Suprapubic skin (tissue), 4 donors: ENCODE measurements around the gene SNRNP70.

Experiments
- POLR2A ChIP-seq, 2 donors: fragments of 450-650 bp; IDR thresholded peaks; one replicate each; pipeline ENCODE4 v1.6.1; 2017; ENCODE audit warnings: antibody characterized with exemption in 2 of 2, mild to moderate bottlenecking in 2 of 2, moderate library complexity in 2 of 2
- POLR2AphosphoS5 ChIP-seq, 3 donors: sonication (generic); formaldehyde crosslinking; IDR thresholded peaks; one replicate each; pipeline ENCODE4 v1.6.1; 2017; ENCODE audit warnings: antibody characterized with exemption in 3 of 3
- TF ChIP-seq, protein P1 (sequence below), 2 donors: fragments of 200-600 bp in 1 of 2; fragments of 450-650 bp in 1 of 2; sonication (generic) in 1 of 2; IDR thresholded peaks; one replicate each; pipeline ENCODE4 v1.5.1; 2016 to 2019; ENCODE audit warnings: antibody characterized with exemption in 2 of 2, mild to moderate bottlenecking in 1 of 2, moderate library complexity in 1 of 2

DNA sequence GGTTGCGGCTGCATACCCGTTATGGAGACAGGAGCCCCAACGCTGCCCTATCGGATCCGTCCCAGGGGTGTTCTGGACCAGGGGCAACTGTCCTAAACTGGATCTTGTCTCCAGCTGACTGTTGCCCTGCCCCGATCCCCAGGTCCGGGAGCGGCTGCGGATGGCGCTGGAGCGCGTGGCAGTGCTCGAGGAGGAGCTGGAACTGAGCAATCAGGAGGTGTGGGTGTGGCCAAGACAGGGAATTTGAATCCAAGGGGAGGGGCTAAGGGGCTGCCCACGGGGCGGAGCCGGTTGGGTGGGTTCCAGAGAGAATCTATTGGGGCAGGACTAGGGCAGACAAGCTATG is 44.0 kb downstream of the SNRNP70 start:
- TF ChIP-seq, protein P1, sequence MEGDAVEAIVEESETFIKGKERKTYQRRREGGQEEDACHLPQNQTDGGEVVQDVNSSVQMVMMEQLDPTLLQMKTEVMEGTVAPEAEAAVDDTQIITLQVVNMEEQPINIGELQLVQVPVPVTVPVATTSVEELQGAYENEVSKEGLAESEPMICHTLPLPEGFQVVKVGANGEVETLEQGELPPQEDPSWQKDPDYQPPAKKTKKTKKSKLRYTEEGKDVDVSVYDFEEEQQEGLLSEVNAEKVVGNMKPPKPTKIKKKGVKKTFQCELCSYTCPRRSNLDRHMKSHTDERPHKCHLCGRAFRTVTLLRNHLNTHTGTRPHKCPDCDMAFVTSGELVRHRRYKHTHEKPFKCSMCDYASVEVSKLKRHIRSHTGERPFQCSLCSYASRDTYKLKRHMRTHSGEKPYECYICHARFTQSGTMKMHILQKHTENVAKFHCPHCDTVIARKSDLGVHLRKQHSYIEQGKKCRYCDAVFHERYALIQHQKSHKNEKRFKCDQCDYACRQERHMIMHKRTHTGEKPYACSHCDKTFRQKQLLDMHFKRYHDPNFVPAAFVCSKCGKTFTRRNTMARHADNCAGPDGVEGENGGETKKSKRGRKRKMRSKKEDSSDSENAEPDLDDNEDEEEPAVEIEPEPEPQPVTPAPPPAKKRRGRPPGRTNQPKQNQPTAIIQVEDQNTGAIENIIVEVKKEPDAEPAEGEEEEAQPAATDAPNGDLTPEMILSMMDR (IDR thresholded peaks at IDR 0.05) = no peak
- TF ChIP-seq POLR2A (IDR thresholded peaks at IDR 0.05) = no peak
- no peak for TF ChIP-seq POLR2AphosphoS5 (IDR thresholded peaks at IDR 0.05)
